Suppressor macrophage (primary cell): ENCODE measurements around the gene BANP.
A peak's percentile ranks its signal among the peaks of the same experiment; 100 is the strongest.
"Not testable (repeated sequence)": the region's sequence is repeated elsewhere in the genome, so short reads cannot be mapped to it uniquely, and the experiment has no call there.

ENCODE experiments used
- DNase-seq, 4 experiments: peaks; one replicate each; pipeline ENCODE4 v3.0.0-alpha.2; 2020 to 2022

BANP gene

GRCh38 chr16:87996962-87997880, 46.0 kb downstream of the BANP start:
- peak in 1 of 4 experiments; percentile 22 for DNase-seq

- not testable (repeated sequence) for DNase-seq
Measured at GRCh38 chr16:87998184-87998793, 47.1 kb downstream of the BANP start.

GRCh38 chr16:87998992-87999391, 47.8 kb downstream of the BANP start:
- not testable (repeated sequence) for DNase-seq

GRCh38 chr16:88002211-88002610, 51.0 kb downstream of the BANP start:
- DNase-seq, result no peak

GRCh38 chr16:88002749-88003148, 51.5 kb downstream of the BANP start:
- no peak for DNase-seq

GRCh38 chr16:88003316-88003715, 52.1 kb downstream of the BANP start:
- no peak for DNase-seq

- no peak for DNase-seq
Measured at GRCh38 chr16:88003736-88004135, 52.5 kb downstream of the BANP start.

- DNase-seq, result no peak
Measured at GRCh38 chr16:88004391-88004790, 53.2 kb downstream of the BANP start.

- DNase-seq, result peak; percentile 62 to 89 (median 85)
Measured at GRCh38 chr16:88005181-88005581, 53.9 kb downstream of the BANP start.

GRCh38 chr16:88005968-88006367, 54.7 kb downstream of the BANP start:
- no peak for DNase-seq

- no peak for DNase-seq
Measured at GRCh38 chr16:88007321-88007731, 56.1 kb downstream of the BANP start.

GRCh38 chr16:88008840-88009239, 57.6 kb downstream of the BANP start:
- peak in 1 of 4 experiments; percentile 20 for DNase-seq

- no peak for DNase-seq
Measured at GRCh38 chr16:88009563-88010342, 58.5 kb downstream of the BANP start.

GRCh38 chr16:88010343-88010967, 59.2 kb downstream of the BANP start:
- no peak for DNase-seq

- no peak for DNase-seq
Measured at GRCh38 chr16:88010968-88011483, 59.8 kb downstream of the BANP start.

- DNase-seq, result no peak
Measured at GRCh38 chr16:88012360-88012759, 61.1 kb downstream of the BANP start.

- DNase-seq, result no peak
Measured at GRCh38 chr16:88013091-88013609, 61.9 kb downstream of the BANP start.

GRCh38 chr16:88013766-88014251, 62.6 kb downstream of the BANP start:
- no peak for DNase-seq

GRCh38 chr16:88014252-88014781, 63.1 kb downstream of the BANP start:
- no peak for DNase-seq

- no peak for DNase-seq
Measured at GRCh38 chr16:88014954-88015805, 63.9 kb downstream of the BANP start.

- no peak for DNase-seq
Measured at GRCh38 chr16:88015806-88016140, 64.5 kb downstream of the BANP start.
